Fibroblast of mammary gland (primary cell): ENCODE data around the gene DRGX.

Experiments used
- DNase-seq: peaks from one replicate; pipeline ENCODE4 v3.0.0-alpha.2; 2010; ENCODE audit warnings: low read depth
- H3K4me3 ChIP-seq: 2 replicates; pipeline ENCODE4 v1.5.1; 2011; ENCODE audit warnings: low read depth, mild to moderate bottlenecking, low read length, moderate library complexity; ENCODE audit not compliant: control insufficient read depth
- CTCF ChIP-seq: conservative IDR thresholded peaks from 2 replicates; pipeline ENCODE4 v1.5.1; 2011; ENCODE audit warnings: low read depth, low read length, inconsistent platforms; ENCODE audit not compliant: control insufficient read depth, insufficient read depth

DRGX gene

GRCh38 chr10:49393301-49393700 is 2.6 kb downstream of the DRGX start:
- no peak for TF ChIP-seq CTCF
- no peak for DNase-seq
- H3K4me3 ChIP-seq = no peak overlapping the region

- DNase-seq = no peak
- no peak overlapping the region for H3K4me3 ChIP-seq
- no peak for TF ChIP-seq CTCF
These were observed 6.4 kb downstream of the DRGX start for GRCh38 chr10:49389361-49389933.

- no peak for TF ChIP-seq CTCF
- no peak for DNase-seq
- H3K4me3 ChIP-seq = no peak overlapping the region
These were observed 7.7 kb downstream of the DRGX start for GRCh38 chr10:49388161-49388560.

- TF ChIP-seq CTCF = no peak
- DNase-seq = peak; percentile 86
- H3K4me3 ChIP-seq = no peak overlapping the region
These were observed 8.8 kb downstream of the DRGX start for GRCh38 chr10:49387071-49387470.

GRCh38 chr10:49385939-49386922 is 9.7 kb downstream of the DRGX start:
- DNase-seq = no peak
- no peak for TF ChIP-seq CTCF
- H3K4me3 ChIP-seq = no peak overlapping the region

GRCh38 chr10:49384268-49384953 is 11.5 kb downstream of the DRGX start:
- TF ChIP-seq CTCF = no peak
- H3K4me3 ChIP-seq = no peak overlapping the region
- DNase-seq = no peak
